K562 (cell line): ENCODE measurements around the gene EVI2B.

Experiments
- CHD4 ChIP-seq: fragments of 200-600 bp; sonication (generic); IDR thresholded peaks from 3 replicates; pipeline ENCODE4 v1.6.1; 2012; ENCODE audit warnings: low read depth, mild to moderate bottlenecking, mixed read lengths, low read length, inconsistent platforms; ENCODE audit not compliant: insufficient read depth, insufficient replicate concordance, poor library complexity, severe bottlenecking
- ELK1 ChIP-seq: sonication (generic); formaldehyde crosslinking; IDR thresholded peaks from 2 replicates; pipeline ENCODE4 v1.8.1; 2022; ENCODE audit warnings: missing genetic modification reagents
- JUN ChIP-seq, 2 experiments: sonication (generic) in 1 of 2; formaldehyde crosslinking in 1 of 2; IDR thresholded peaks; 2 replicates each; pipeline versions ENCODE4 v1.6.1 to v1.8.0; 2012 to 2022; ENCODE audit warnings: borderline replicate concordance in 2 of 2, mild to moderate bottlenecking in 2 of 2, improper control_type of control experiment in 1 of 2, low read depth in 1 of 2, low read length in 1 of 2, missing genetic modification reagents in 1 of 2
- JUND ChIP-seq, 2 experiments: IDR thresholded peaks; 2 replicates in 1 of 2; 3 replicates in 1 of 2; pipeline ENCODE4 v1.6.1; 2011; ENCODE audit warnings: borderline replicate concordance in 2 of 2, low read depth in 2 of 2, low read length in 2 of 2, improper control_type of control experiment in 1 of 2, missing biosample characterization in 1 of 2, missing genetic modification characterization in 1 of 2, missing genetic modification reagents in 1 of 2
- POLR2A ChIP-seq: fragments of 450-650 bp; conservative IDR thresholded peaks from 2 replicates; pipeline ENCODE4 v1.6.1; 2016
- POLR2H ChIP-seq: IDR thresholded peaks from 2 replicates; pipeline ENCODE4 v1.6.1; 2016; ENCODE audit warnings: missing genetic modification characterization, low read depth, mild to moderate bottlenecking, control low read depth, missing compliant biosample characterization, moderate library complexity
- TF ChIP-seq, protein P1 (sequence below), 3 experiments: IDR thresholded peaks in 2 of 3; conservative IDR thresholded peaks in 1 of 3; 2 replicates each; pipeline ENCODE4 v1.5.1; 2011 to 2012; ENCODE audit warnings: low read length in 3 of 3, mild to moderate bottlenecking in 3 of 3, control low read depth in 2 of 3, improper control_type of control experiment in 1 of 3, inconsistent platforms in 1 of 3, low read depth in 1 of 3, mixed read lengths in 1 of 3, moderate library complexity in 1 of 3; ENCODE audit not compliant: insufficient read depth in 2 of 3
- TF ChIP-seq, protein P2 (sequence below): fragments of 250-450 bp; sonication (Bioruptor Pico); IDR thresholded peaks from 2 replicates; pipeline ENCODE4 v1.8.0; 2022; ENCODE audit warnings: inconsistent platforms
- TF ChIP-seq, protein P3 (sequence below), 2 experiments: fragments of 450-650 bp; IDR thresholded peaks; 2 replicates each; pipeline ENCODE4 v1.6.1; 2018; ENCODE audit warnings: mild to moderate bottlenecking in 2 of 2, low read depth in 1 of 2; ENCODE audit not compliant: partially characterized antibody in 2 of 2

- TF ChIP-seq, protein P1, sequence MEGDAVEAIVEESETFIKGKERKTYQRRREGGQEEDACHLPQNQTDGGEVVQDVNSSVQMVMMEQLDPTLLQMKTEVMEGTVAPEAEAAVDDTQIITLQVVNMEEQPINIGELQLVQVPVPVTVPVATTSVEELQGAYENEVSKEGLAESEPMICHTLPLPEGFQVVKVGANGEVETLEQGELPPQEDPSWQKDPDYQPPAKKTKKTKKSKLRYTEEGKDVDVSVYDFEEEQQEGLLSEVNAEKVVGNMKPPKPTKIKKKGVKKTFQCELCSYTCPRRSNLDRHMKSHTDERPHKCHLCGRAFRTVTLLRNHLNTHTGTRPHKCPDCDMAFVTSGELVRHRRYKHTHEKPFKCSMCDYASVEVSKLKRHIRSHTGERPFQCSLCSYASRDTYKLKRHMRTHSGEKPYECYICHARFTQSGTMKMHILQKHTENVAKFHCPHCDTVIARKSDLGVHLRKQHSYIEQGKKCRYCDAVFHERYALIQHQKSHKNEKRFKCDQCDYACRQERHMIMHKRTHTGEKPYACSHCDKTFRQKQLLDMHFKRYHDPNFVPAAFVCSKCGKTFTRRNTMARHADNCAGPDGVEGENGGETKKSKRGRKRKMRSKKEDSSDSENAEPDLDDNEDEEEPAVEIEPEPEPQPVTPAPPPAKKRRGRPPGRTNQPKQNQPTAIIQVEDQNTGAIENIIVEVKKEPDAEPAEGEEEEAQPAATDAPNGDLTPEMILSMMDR (IDR thresholded peaks at IDR 0.05 in 2 of 3, conservative IDR thresholded peaks at IDR 0.05 in 1 of 3; ENCODE audit: insufficient read depth in 2 of 3, low read depth in 1 of 3, low read length in 3 of 3), result no peak
- no peak for TF ChIP-seq POLR2H (tag)
- no peak for TF ChIP-seq CHD4
- TF ChIP-seq, protein P2, sequence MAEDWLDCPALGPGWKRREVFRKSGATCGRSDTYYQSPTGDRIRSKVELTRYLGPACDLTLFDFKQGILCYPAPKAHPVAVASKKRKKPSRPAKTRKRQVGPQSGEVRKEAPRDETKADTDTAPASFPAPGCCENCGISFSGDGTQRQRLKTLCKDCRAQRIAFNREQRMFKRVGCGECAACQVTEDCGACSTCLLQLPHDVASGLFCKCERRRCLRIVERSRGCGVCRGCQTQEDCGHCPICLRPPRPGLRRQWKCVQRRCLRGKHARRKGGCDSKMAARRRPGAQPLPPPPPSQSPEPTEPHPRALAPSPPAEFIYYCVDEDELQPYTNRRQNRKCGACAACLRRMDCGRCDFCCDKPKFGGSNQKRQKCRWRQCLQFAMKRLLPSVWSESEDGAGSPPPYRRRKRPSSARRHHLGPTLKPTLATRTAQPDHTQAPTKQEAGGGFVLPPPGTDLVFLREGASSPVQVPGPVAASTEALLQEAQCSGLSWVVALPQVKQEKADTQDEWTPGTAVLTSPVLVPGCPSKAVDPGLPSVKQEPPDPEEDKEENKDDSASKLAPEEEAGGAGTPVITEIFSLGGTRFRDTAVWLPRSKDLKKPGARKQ (CRISPR knock-in tag), result no peak
- no peak for TF ChIP-seq ELK1
- TF ChIP-seq, protein P3, sequence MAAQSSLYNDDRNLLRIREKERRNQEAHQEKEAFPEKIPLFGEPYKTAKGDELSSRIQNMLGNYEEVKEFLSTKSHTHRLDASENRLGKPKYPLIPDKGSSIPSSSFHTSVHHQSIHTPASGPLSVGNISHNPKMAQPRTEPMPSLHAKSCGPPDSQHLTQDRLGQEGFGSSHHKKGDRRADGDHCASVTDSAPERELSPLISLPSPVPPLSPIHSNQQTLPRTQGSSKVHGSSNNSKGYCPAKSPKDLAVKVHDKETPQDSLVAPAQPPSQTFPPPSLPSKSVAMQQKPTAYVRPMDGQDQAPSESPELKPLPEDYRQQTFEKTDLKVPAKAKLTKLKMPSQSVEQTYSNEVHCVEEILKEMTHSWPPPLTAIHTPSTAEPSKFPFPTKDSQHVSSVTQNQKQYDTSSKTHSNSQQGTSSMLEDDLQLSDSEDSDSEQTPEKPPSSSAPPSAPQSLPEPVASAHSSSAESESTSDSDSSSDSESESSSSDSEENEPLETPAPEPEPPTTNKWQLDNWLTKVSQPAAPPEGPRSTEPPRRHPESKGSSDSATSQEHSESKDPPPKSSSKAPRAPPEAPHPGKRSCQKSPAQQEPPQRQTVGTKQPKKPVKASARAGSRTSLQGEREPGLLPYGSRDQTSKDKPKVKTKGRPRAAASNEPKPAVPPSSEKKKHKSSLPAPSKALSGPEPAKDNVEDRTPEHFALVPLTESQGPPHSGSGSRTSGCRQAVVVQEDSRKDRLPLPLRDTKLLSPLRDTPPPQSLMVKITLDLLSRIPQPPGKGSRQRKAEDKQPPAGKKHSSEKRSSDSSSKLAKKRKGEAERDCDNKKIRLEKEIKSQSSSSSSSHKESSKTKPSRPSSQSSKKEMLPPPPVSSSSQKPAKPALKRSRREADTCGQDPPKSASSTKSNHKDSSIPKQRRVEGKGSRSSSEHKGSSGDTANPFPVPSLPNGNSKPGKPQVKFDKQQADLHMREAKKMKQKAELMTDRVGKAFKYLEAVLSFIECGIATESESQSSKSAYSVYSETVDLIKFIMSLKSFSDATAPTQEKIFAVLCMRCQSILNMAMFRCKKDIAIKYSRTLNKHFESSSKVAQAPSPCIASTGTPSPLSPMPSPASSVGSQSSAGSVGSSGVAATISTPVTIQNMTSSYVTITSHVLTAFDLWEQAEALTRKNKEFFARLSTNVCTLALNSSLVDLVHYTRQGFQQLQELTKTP (IDR thresholded peaks at IDR 0.05; ENCODE audit: low read depth in 1 of 2, partially characterized antibody in 2 of 2), result no peak
- TF ChIP-seq JUN (IDR thresholded peaks at IDR 0.05; ENCODE audit: borderline replicate concordance, low read depth, low read length), result no peak
- no peak for TF ChIP-seq JUN (CRISPR knock-in tag; IDR thresholded peaks at IDR 0.05; ENCODE audit: borderline replicate concordance)
- TF ChIP-seq POLR2A, result no peak
- TF ChIP-seq JUND (IDR thresholded peaks at IDR 0.05; ENCODE audit: borderline replicate concordance, low read depth, low read length), result no peak
- no peak for TF ChIP-seq JUND (tag; IDR thresholded peaks at IDR 0.05; ENCODE audit: borderline replicate concordance, low read depth, low read length)
Observed at GRCh38 chr17:31321966-31322365, 8.1 kb upstream of the EVI2B start.
